HG03469 (cell line): ENCODE measurements around the gene SLC17A4.

Source experiments
- ATAC-seq: cut with Tn5 transposase; IDR thresholded peaks from one replicate; pipeline ENCODE4 v1.9.1; 2021; ENCODE audit warnings: mild to moderate bottlenecking, moderate library complexity, moderate number of reproducible peaks; ENCODE audit not compliant: unreplicated experiment

The SLC17A4 gene

GRCh38 chr6:25754535-25754934 lies at the start of gene SLC17A4:
Gene SLC17A4 (plus strand): TSS chr6:25754742. CDS start chr6:25761963, 7,221 bp downstream.
- ATAC-seq, result no peak

GRCh38 chr6:25706314-25707014 lies 48.1 kb upstream of the SLC17A4 start:
- no peak for ATAC-seq

GRCh38 chr6:25709761-25710160 lies 44.8 kb upstream of the SLC17A4 start:
- ATAC-seq, result no peak

GRCh38 chr6:25710287-25710686 lies 44.3 kb upstream of the SLC17A4 start:
- ATAC-seq, result no peak

- ATAC-seq, result no peak
Observed at GRCh38 chr6:25713824-25714223, 40.7 kb upstream of the SLC17A4 start.

GRCh38 chr6:25714765-25715164 lies 39.8 kb upstream of the SLC17A4 start:
- no peak for ATAC-seq

- ATAC-seq, result no peak
Observed at GRCh38 chr6:25715794-25716193, 38.7 kb upstream of the SLC17A4 start.

- no peak for ATAC-seq
Observed at GRCh38 chr6:25717866-25718740, 36.4 kb upstream of the SLC17A4 start.

- ATAC-seq, result no peak
Observed at GRCh38 chr6:25726122-25726911, 28.2 kb upstream of the SLC17A4 start.

- no peak for ATAC-seq
Observed at GRCh38 chr6:25727028-25727427, 27.5 kb upstream of the SLC17A4 start.

- ATAC-seq, result no peak
Observed at GRCh38 chr6:25730907-25731306, 23.6 kb upstream of the SLC17A4 start.

- ATAC-seq, result no peak
Observed at GRCh38 chr6:25731721-25732120, 22.8 kb upstream of the SLC17A4 start.

GRCh38 chr6:25732468-25733198 lies 21.9 kb upstream of the SLC17A4 start:
- ATAC-seq, result no peak

- ATAC-seq, result no peak
Observed at GRCh38 chr6:25735261-25735660, 19.3 kb upstream of the SLC17A4 start.

- no peak for ATAC-seq
Observed at GRCh38 chr6:25743868-25744267, 10.7 kb upstream of the SLC17A4 start.

- ATAC-seq, result no peak
Observed at GRCh38 chr6:25745836-25746235, 8.7 kb upstream of the SLC17A4 start.

- ATAC-seq, result no peak
Observed at GRCh38 chr6:25746968-25747367, 7.6 kb upstream of the SLC17A4 start.

- ATAC-seq, result no peak
Observed at GRCh38 chr6:25747477-25747876, 7.1 kb upstream of the SLC17A4 start.

GRCh38 chr6:25748049-25748448 lies 6.5 kb upstream of the SLC17A4 start:
- no peak for ATAC-seq
